K562 (cell line): Measurements from ENCODE around the gene OR51G2. TPM values are rescaled to one million over a fixed set of nuclear protein-coding genes. Genes with fewer than 3 reads are reported as not detected.

Source experiments
- ARID1B ChIP-seq: fragments of 450-650 bp; IDR thresholded peaks from 2 replicates; pipeline ENCODE4 v1.6.1; 2016; ENCODE audit warnings: antibody characterized with exemption, mild to moderate bottlenecking, inconsistent platforms
- ATF3 ChIP-seq, 2 experiments: fragments of 450-650 bp in 1 of 2; sonication (generic) in 1 of 2; formaldehyde crosslinking in 1 of 2; IDR thresholded peaks in 1 of 2; conservative IDR thresholded peaks in 1 of 2; 2 replicates each; pipeline versions ENCODE4 v1.6.1 to v1.8.1; 2016 to 2023; ENCODE audit warnings: mild to moderate bottlenecking in 2 of 2, moderate library complexity in 2 of 2, inconsistent platforms in 1 of 2, missing genetic modification reagents in 1 of 2
- DPF2 ChIP-seq: fragments of 450-650 bp; IDR thresholded peaks from 2 replicates; pipeline ENCODE4 v1.6.1; 2016
- EP300 ChIP-seq: IDR thresholded peaks from 2 replicates; pipeline ENCODE4 v1.6.1; 2012; ENCODE audit warnings: low read length, improper control_type of control experiment
- FOSL1 ChIP-seq: fragments of 200-800 bp; sonication (Bioruptor generic); conservative IDR thresholded peaks from 2 replicates; pipeline ENCODE4 v1.6.1; 2016; ENCODE audit warnings: missing genetic modification characterization, missing compliant biosample characterization
- MAFG ChIP-seq: fragments of 450-650 bp; conservative IDR thresholded peaks from 2 replicates; pipeline ENCODE4 v1.6.1; 2016; ENCODE audit warnings: missing genetic modification characterization, missing compliant biosample characterization
- NFE2 ChIP-seq: IDR thresholded peaks from 2 replicates; pipeline ENCODE4 v1.6.1; 2014; ENCODE audit warnings: antibody characterized with exemption, low read depth
- SMARCA4 ChIP-seq: fragments of 450-650 bp; IDR thresholded peaks from 2 replicates; pipeline ENCODE4 v1.6.1; 2016
- SMARCE1 ChIP-seq: fragments of 450-650 bp; IDR thresholded peaks from 2 replicates; pipeline ENCODE4 v1.7.1; 2016; ENCODE audit warnings: mild to moderate bottlenecking
- ZNF174 ChIP-seq: fragments of 250-450 bp; sonication (Bioruptor Pico); IDR thresholded peaks from 2 replicates; pipeline ENCODE4 v1.4.0; 2020; ENCODE audit warnings: mild to moderate bottlenecking
- polyA plus RNA-seq, 8 experiments: library from polyadenylated mRNA; depleted of rRNA in 4 of 8; stranded (reverse) in 5 of 8; unstranded in 3 of 8; fragments of >200 nt; fragmentation: Nextera tagmentation in 2 of 8; fragmentation: Illumina TruSeq in 1 of 8; extraction: Ambion mirVana in 2 of 8; extraction: Trizol in 1 of 8; gene quantifications; 2 replicates each; pipeline versions ENCODE4 v1.2.1 to v1.2.3, GENCODE V29; 2011 to 2014; ENCODE audit warnings: inconsistent platforms in 1 of 8, missing spikeins in 1 of 8
- total RNA-seq, 7 experiments: library from RNA; depleted of rRNA in 6 of 7; stranded (reverse); fragments of >200 nt in 6 of 7; fragmentation: Illumina TruSeq in 2 of 7; extraction: Trizol in 2 of 7; gene quantifications; 2 replicates each; pipeline versions ENCODE4 v1.2.1 to v1.2.3, GENCODE V29; 2011 to 2021; ENCODE audit warnings: low replicate concordance in 1 of 7
- TF ChIP-seq, protein P1 (sequence below), 3 experiments: IDR thresholded peaks in 2 of 3; conservative IDR thresholded peaks in 1 of 3; 2 replicates each; pipeline ENCODE4 v1.5.1; 2011 to 2012; ENCODE audit warnings: low read length in 3 of 3, mild to moderate bottlenecking in 3 of 3, control low read depth in 2 of 3, improper control_type of control experiment in 1 of 3, inconsistent platforms in 1 of 3, low read depth in 1 of 3, mixed read lengths in 1 of 3, moderate library complexity in 1 of 3; ENCODE audit not compliant: insufficient read depth in 2 of 3
- TF ChIP-seq, protein P2 (sequence below): IDR thresholded peaks from 2 replicates; pipeline ENCODE4 v1.6.1; 2012; ENCODE audit warnings: low read depth, low read length, improper control_type of control experiment, borderline replicate concordance

The OR51G2 gene
- total and polyA plus RNA-seq, 9 of the 15 experiments (the other 6 are each of a cell fraction or from before 2014, with no cell fraction given), result not detected

GRCh38 chr11:4891996-4892640 is 27.0 kb downstream of the OR51G2 start (continued):
- TF ChIP-seq, protein P1, sequence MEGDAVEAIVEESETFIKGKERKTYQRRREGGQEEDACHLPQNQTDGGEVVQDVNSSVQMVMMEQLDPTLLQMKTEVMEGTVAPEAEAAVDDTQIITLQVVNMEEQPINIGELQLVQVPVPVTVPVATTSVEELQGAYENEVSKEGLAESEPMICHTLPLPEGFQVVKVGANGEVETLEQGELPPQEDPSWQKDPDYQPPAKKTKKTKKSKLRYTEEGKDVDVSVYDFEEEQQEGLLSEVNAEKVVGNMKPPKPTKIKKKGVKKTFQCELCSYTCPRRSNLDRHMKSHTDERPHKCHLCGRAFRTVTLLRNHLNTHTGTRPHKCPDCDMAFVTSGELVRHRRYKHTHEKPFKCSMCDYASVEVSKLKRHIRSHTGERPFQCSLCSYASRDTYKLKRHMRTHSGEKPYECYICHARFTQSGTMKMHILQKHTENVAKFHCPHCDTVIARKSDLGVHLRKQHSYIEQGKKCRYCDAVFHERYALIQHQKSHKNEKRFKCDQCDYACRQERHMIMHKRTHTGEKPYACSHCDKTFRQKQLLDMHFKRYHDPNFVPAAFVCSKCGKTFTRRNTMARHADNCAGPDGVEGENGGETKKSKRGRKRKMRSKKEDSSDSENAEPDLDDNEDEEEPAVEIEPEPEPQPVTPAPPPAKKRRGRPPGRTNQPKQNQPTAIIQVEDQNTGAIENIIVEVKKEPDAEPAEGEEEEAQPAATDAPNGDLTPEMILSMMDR (IDR thresholded peaks at IDR 0.05 in 2 of 3, conservative IDR thresholded peaks at IDR 0.05 in 1 of 3; ENCODE audit: insufficient read depth in 2 of 3, low read depth in 1 of 3, low read length in 3 of 3), result peak in 1 of 3 experiments; percentile 13; a peak in 1 of 6 replicates
- peak; percentile 58; the same call in 1 of the 2 replicates for TF ChIP-seq SMARCA4
- 0 out of 2 replicates have a peak, but pooled peaks have one; percentile 51 for TF ChIP-seq SMARCE1
- TF ChIP-seq FOSL1 (tag), result peak; percentile 97
- peak; percentile 63 for TF ChIP-seq ATF3 (IDR thresholded peaks at IDR 0.05)
- TF ChIP-seq ATF3 (CRISPR knock-in tag; conservative IDR thresholded peaks at IDR 0.05), result no peak
- no peak for TF ChIP-seq ZNF174 (CRISPR knock-in tag)
- 0 out of 2 replicates have a peak, but pooled peaks have one; percentile 11 for TF ChIP-seq MAFG (tag)
- TF ChIP-seq, protein P2, sequence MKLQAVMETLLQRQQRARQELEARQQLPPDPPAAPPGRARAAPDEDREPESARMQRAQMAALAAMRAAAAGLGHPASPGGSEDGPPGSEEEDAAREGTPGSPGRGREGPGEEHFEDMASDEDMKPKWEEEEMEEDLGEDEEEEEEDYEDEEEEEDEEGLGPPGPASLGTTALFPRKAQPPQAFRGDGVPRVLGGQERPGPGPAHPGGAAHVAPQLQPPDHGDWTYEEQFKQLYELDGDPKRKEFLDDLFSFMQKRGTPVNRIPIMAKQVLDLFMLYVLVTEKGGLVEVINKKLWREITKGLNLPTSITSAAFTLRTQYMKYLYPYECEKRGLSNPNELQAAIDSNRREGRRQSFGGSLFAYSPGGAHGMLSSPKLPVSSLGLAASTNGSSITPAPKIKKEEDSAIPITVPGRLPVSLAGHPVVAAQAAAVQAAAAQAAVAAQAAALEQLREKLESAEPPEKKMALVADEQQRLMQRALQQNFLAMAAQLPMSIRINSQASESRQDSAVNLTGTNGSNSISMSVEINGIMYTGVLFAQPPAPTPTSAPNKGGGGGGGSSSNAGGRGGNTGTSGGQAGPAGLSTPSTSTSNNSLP, result 0 out of 2 replicates have a peak, but pooled peaks have one; percentile 20
- TF ChIP-seq ARID1B, result peak; percentile 44; the same call in 1 of the 2 replicates
- 0 out of 2 replicates have a peak, but pooled peaks have one; percentile 22 for TF ChIP-seq EP300
- peak; percentile 28; the same call in 1 of the 2 replicates for TF ChIP-seq DPF2
- peak; percentile 44; the same call in 1 of the 2 replicates for TF ChIP-seq NFE2
